ENCODE results near the gene ANXA5.
"Not testable (repeated sequence)": the region's sequence is repeated elsewhere in the genome, so short reads cannot be mapped to it uniquely, and the experiment has no call there.

Gene ANXA5

GRCh38 chr4:121660175-121660933, 36.4 kb downstream of the ANXA5 start:
- H3K4me3 ChIP-seq (ENCODE audit: control insufficient read depth in 1 of 7, extremely low read depth in 1 of 7, insufficient read depth in 4 of 7, low read depth in 2 of 7, low read length in 6 of 7); H3K9me3 ChIP-seq (ENCODE audit: control extremely low read depth in 1 of 5, control insufficient read depth in 4 of 5, insufficient read depth in 2 of 5, low read depth in 1 of 5, low read length in 4 of 5); H3K27ac ChIP-seq (ENCODE audit: insufficient read depth in 1 of 2, low read depth in 1 of 2, low read length in 2 of 2, poor library complexity in 1 of 2, severe bottlenecking in 2 of 2); H3K36me3 ChIP-seq (ENCODE audit: control insufficient read depth in 4 of 4, insufficient read depth in 4 of 4, low read length in 3 of 4); H3K4me1 ChIP-seq (ENCODE audit: control extremely low read depth in 1 of 4, control insufficient read depth in 4 of 4, insufficient read depth in 4 of 4, low read length in 3 of 4); POLR2A ChIA-PET; H3K27me3 ChIP-seq (replicated peaks in 2 of 5; ENCODE audit: control insufficient read depth in 4 of 5, insufficient read depth in 5 of 5, low read length in 4 of 5): not testable (repeated sequence)
- CTCF ChIA-PET, result interaction anchor here (1.0 to 1.5 kb wide), 3 partner anchors 19 to 290 kb away, joined by 3 read pairs; no protein-coding TSS in a partner anchor
- no CpG with 5 or more reads among the region's 10 CpGs for whole genome bisulfite sequencing (ENCODE audit: insufficient coverage)
- peak in 1 of 3 donors; percentile 24 for DNase-seq

GRCh38 chr4:121658125-121658524, 38.7 kb downstream of the ANXA5 start:
- CTCF ChIA-PET, result no interaction called here
- Histone ChIP-seq H3K4me3 (ENCODE audit: control insufficient read depth in 1 of 7, extremely low read depth in 1 of 7, insufficient read depth in 4 of 7, low read depth in 2 of 7, low read length in 6 of 7) (no peak overlapping the region), H3K36me3 (ENCODE audit: control insufficient read depth in 4 of 4, insufficient read depth in 4 of 4, low read length in 3 of 4) (no peaks in the 10 kb centered on the region), H3K27ac (ENCODE audit: insufficient read depth in 1 of 2, low read depth in 1 of 2, low read length in 2 of 2, poor library complexity in 1 of 2, severe bottlenecking in 2 of 2) (no peak overlapping the region), H3K9me3 (ENCODE audit: control extremely low read depth in 1 of 5, control insufficient read depth in 4 of 5, insufficient read depth in 2 of 5, low read depth in 1 of 5, low read length in 4 of 5) (no peaks in the 10 kb centered on the region), H3K4me1 (ENCODE audit: control extremely low read depth in 1 of 4, control insufficient read depth in 4 of 4, insufficient read depth in 4 of 4, low read length in 3 of 4) (no peaks in the 10 kb centered on the region), H3K27me3 (replicated peaks in 2 of 5; ENCODE audit: control insufficient read depth in 4 of 5, insufficient read depth in 5 of 5, low read length in 4 of 5) (no peaks in the 10 kb centered on the region)
- peak in 1 of 3 donors; percentile 1 for DNase-seq
- POLR2A ChIA-PET, result no interaction called here
- no CpG with 5 or more reads among the region's 1 CpG for WGBS (ENCODE audit: insufficient coverage)

- H3K4me1 ChIP-seq (ENCODE audit: control extremely low read depth in 1 of 4, control insufficient read depth in 4 of 4, insufficient read depth in 4 of 4, low read length in 3 of 4), result no peaks in the 10 kb centered on the region
- WGBS (ENCODE audit: insufficient coverage), result no CpG with 5 or more reads among the region's 5 CpGs
- no peaks in the 10 kb centered on the region for H3K9me3 ChIP-seq (ENCODE audit: control extremely low read depth in 1 of 5, control insufficient read depth in 4 of 5, insufficient read depth in 2 of 5, low read depth in 1 of 5, low read length in 4 of 5)
- ChIA-PET CTCF (interaction anchor here (0.7 to 2.0 kb wide), 2 partner anchors 12 to 286 kb away, joined by 6 read pairs; no protein-coding TSS in a partner anchor), POLR2A (no interaction called here)
- DNase-seq, result peak; percentile 59 to 86 (median 82)
- no peak overlapping the region for H3K4me3 ChIP-seq (ENCODE audit: control insufficient read depth in 1 of 7, extremely low read depth in 1 of 7, insufficient read depth in 4 of 7, low read depth in 2 of 7, low read length in 6 of 7)
- no peaks in the 10 kb centered on the region for H3K27me3 ChIP-seq (replicated peaks in 2 of 5; ENCODE audit: control insufficient read depth in 4 of 5, insufficient read depth in 5 of 5, low read length in 4 of 5)
- H3K36me3 ChIP-seq (ENCODE audit: control insufficient read depth in 4 of 4, insufficient read depth in 4 of 4, low read length in 3 of 4), result no peaks in the 10 kb centered on the region
- H3K27ac ChIP-seq (ENCODE audit: insufficient read depth in 1 of 2, low read depth in 1 of 2, low read length in 2 of 2, poor library complexity in 1 of 2, severe bottlenecking in 2 of 2), result no peak overlapping the region
These were observed 40.5 kb downstream of the ANXA5 start for GRCh38 chr4:121656269-121656641.

- ChIA-PET POLR2A (no interaction called here), CTCF (interaction anchor here (2.0 kb wide), 1 partner anchor 285 kb away, joined by 6 read pairs; no protein-coding TSS in a partner anchor)
- H3K9me3 ChIP-seq (ENCODE audit: control extremely low read depth in 1 of 5, control insufficient read depth in 4 of 5, insufficient read depth in 2 of 5, low read depth in 1 of 5, low read length in 4 of 5), result no peaks in the 10 kb centered on the region
- WGBS (ENCODE audit: insufficient coverage), result 96% methylated on average over 2 of the region's 7 CpGs
- no peak for DNase-seq
- no peak overlapping the region for H3K27ac ChIP-seq (ENCODE audit: insufficient read depth in 1 of 2, low read depth in 1 of 2, low read length in 2 of 2, poor library complexity in 1 of 2, severe bottlenecking in 2 of 2)
- H3K4me1 ChIP-seq (ENCODE audit: control extremely low read depth in 1 of 4, control insufficient read depth in 4 of 4, insufficient read depth in 4 of 4, low read length in 3 of 4), result no peaks in the 10 kb centered on the region
- H3K27me3 ChIP-seq (replicated peaks in 2 of 5; ENCODE audit: control insufficient read depth in 4 of 5, insufficient read depth in 5 of 5, low read length in 4 of 5), result no peaks in the 10 kb centered on the region
- H3K4me3 ChIP-seq (ENCODE audit: control insufficient read depth in 1 of 7, extremely low read depth in 1 of 7, insufficient read depth in 4 of 7, low read depth in 2 of 7, low read length in 6 of 7), result no peak overlapping the region
- no peaks in the 10 kb centered on the region for H3K36me3 ChIP-seq (ENCODE audit: control insufficient read depth in 4 of 4, insufficient read depth in 4 of 4, low read length in 3 of 4)
These were observed 41.2 kb downstream of the ANXA5 start for GRCh38 chr4:121655320-121656268.

GRCh38 chr4:121654738-121655137, 42.0 kb downstream of the ANXA5 start:
- WGBS (ENCODE audit: insufficient coverage), result no CpG with 5 or more reads among the region's 3 CpGs

GRCh38 chr4:121653986-121654385, 42.8 kb downstream of the ANXA5 start:
- POLR2A ChIA-PET, result no interaction called here
- no peaks in the 10 kb centered on the region for H3K36me3 ChIP-seq (ENCODE audit: control insufficient read depth in 4 of 4, insufficient read depth in 4 of 4, low read length in 3 of 4)
- H3K9me3 ChIP-seq (ENCODE audit: control extremely low read depth in 1 of 5, control insufficient read depth in 4 of 5, insufficient read depth in 2 of 5, low read depth in 1 of 5, low read length in 4 of 5), result no peaks in the 10 kb centered on the region
- 100% methylated on average over 2 of the region's 6 CpGs for WGBS (ENCODE audit: insufficient coverage)
- H3K27ac ChIP-seq (ENCODE audit: insufficient read depth in 1 of 2, low read depth in 1 of 2, low read length in 2 of 2, poor library complexity in 1 of 2, severe bottlenecking in 2 of 2), result no peak overlapping the region
- no peak for DNase-seq
- CTCF ChIA-PET, result interaction anchor here (1.6 kb wide), 1 partner anchor 12 kb away, joined by 4 read pairs; no protein-coding TSS in a partner anchor
- H3K4me1 ChIP-seq (ENCODE audit: control extremely low read depth in 1 of 4, control insufficient read depth in 4 of 4, insufficient read depth in 4 of 4, low read length in 3 of 4), result no peaks in the 10 kb centered on the region
- no peak overlapping the region for H3K4me3 ChIP-seq (ENCODE audit: control insufficient read depth in 1 of 7, extremely low read depth in 1 of 7, insufficient read depth in 4 of 7, low read depth in 2 of 7, low read length in 6 of 7)
- peaks cover 0 to 2% (median 0%) of the 10 kb centered on the region in 5 experiments for H3K27me3 ChIP-seq (replicated peaks in 2 of 5; ENCODE audit: control insufficient read depth in 4 of 5, insufficient read depth in 5 of 5, low read length in 4 of 5)

More at GRCh38 chr4:121654738-121655137, 42.0 kb downstream of the ANXA5 start:
- no peaks in the 10 kb centered on the region for H3K27me3 ChIP-seq (replicated peaks in 2 of 5; ENCODE audit: control insufficient read depth in 4 of 5, insufficient read depth in 5 of 5, low read length in 4 of 5)
- ChIA-PET CTCF (no interaction called here), POLR2A (no interaction called here)
- H3K4me1 ChIP-seq (ENCODE audit: control extremely low read depth in 1 of 4, control insufficient read depth in 4 of 4, insufficient read depth in 4 of 4, low read length in 3 of 4), result no peaks in the 10 kb centered on the region
- no peak overlapping the region for H3K4me3 ChIP-seq (ENCODE audit: control insufficient read depth in 1 of 7, extremely low read depth in 1 of 7, insufficient read depth in 4 of 7, low read depth in 2 of 7, low read length in 6 of 7)
- H3K9me3 ChIP-seq (ENCODE audit: control extremely low read depth in 1 of 5, control insufficient read depth in 4 of 5, insufficient read depth in 2 of 5, low read depth in 1 of 5, low read length in 4 of 5), result no peaks in the 10 kb centered on the region
- DNase-seq, result no peak
- no peaks in the 10 kb centered on the region for H3K36me3 ChIP-seq (ENCODE audit: control insufficient read depth in 4 of 4, insufficient read depth in 4 of 4, low read length in 3 of 4)
- H3K27ac ChIP-seq (ENCODE audit: insufficient read depth in 1 of 2, low read depth in 1 of 2, low read length in 2 of 2, poor library complexity in 1 of 2, severe bottlenecking in 2 of 2), result no peak overlapping the region

- Histone ChIP-seq H3K36me3 (ENCODE audit: control insufficient read depth in 4 of 4, insufficient read depth in 4 of 4, low read length in 3 of 4) (no peaks in the 10 kb centered on the region), H3K27ac (ENCODE audit: insufficient read depth in 1 of 2, low read depth in 1 of 2, low read length in 2 of 2, poor library complexity in 1 of 2, severe bottlenecking in 2 of 2) (no peak overlapping the region), H3K27me3 (replicated peaks in 2 of 5; ENCODE audit: control insufficient read depth in 4 of 5, insufficient read depth in 5 of 5, low read length in 4 of 5) (peaks cover 0 to 2% (median 0%) of the 10 kb centered on the region in 5 experiments), H3K4me1 (ENCODE audit: control extremely low read depth in 1 of 4, control insufficient read depth in 4 of 4, insufficient read depth in 4 of 4, low read length in 3 of 4) (no peaks in the 10 kb centered on the region), H3K9me3 (ENCODE audit: control extremely low read depth in 1 of 5, control insufficient read depth in 4 of 5, insufficient read depth in 2 of 5, low read depth in 1 of 5, low read length in 4 of 5) (no peaks in the 10 kb centered on the region), H3K4me3 (ENCODE audit: control insufficient read depth in 1 of 7, extremely low read depth in 1 of 7, insufficient read depth in 4 of 7, low read depth in 2 of 7, low read length in 6 of 7) (no peak overlapping the region)
- whole genome bisulfite sequencing (ENCODE audit: insufficient coverage), result 100% methylated on average over 1 of the region's 1 CpG
- ChIA-PET POLR2A (no interaction called here), CTCF (interaction anchor here (1.6 to 2.0 kb wide), 2 partner anchors 11 to 282 kb away, joined by 4 to 5 read pairs; no protein-coding TSS in a partner anchor)
- no peak for DNase-seq
These were observed 43.6 kb downstream of the ANXA5 start for GRCh38 chr4:121653214-121653613.
